ENCODE measurements around the gene GPR75.

- TF ChIP-seq CTCF (IDR thresholded peaks at IDR 0.05) (no peak), POLR2A (IDR thresholded peaks at IDR 0.05) (no peak)
These were observed 21.6 kb upstream of the GPR75 start for GRCh38 chr2:53881360-53881759.
